Activated CD8-positive, alpha-beta memory T cell treated with anti-CD3 and anti-CD28 coated beads, Interleukin-2, amount 50 U/mL, for 48 hours (primary cell): ENCODE results near the gene NID1.

Source experiments
- DNase-seq: peaks from one replicate; pipeline ENCODE4 v3.0.0-alpha.2; 2020

Gene NID1, protein sequence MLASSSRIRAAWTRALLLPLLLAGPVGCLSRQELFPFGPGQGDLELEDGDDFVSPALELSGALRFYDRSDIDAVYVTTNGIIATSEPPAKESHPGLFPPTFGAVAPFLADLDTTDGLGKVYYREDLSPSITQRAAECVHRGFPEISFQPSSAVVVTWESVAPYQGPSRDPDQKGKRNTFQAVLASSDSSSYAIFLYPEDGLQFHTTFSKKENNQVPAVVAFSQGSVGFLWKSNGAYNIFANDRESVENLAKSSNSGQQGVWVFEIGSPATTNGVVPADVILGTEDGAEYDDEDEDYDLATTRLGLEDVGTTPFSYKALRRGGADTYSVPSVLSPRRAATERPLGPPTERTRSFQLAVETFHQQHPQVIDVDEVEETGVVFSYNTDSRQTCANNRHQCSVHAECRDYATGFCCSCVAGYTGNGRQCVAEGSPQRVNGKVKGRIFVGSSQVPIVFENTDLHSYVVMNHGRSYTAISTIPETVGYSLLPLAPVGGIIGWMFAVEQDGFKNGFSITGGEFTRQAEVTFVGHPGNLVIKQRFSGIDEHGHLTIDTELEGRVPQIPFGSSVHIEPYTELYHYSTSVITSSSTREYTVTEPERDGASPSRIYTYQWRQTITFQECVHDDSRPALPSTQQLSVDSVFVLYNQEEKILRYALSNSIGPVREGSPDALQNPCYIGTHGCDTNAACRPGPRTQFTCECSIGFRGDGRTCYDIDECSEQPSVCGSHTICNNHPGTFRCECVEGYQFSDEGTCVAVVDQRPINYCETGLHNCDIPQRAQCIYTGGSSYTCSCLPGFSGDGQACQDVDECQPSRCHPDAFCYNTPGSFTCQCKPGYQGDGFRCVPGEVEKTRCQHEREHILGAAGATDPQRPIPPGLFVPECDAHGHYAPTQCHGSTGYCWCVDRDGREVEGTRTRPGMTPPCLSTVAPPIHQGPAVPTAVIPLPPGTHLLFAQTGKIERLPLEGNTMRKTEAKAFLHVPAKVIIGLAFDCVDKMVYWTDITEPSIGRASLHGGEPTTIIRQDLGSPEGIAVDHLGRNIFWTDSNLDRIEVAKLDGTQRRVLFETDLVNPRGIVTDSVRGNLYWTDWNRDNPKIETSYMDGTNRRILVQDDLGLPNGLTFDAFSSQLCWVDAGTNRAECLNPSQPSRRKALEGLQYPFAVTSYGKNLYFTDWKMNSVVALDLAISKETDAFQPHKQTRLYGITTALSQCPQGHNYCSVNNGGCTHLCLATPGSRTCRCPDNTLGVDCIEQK

GRCh38 chr1:236064674-236065508 is at the start of gene NID1:
Gene NID1, minus strand, starts transcription at chr1:236065090. Its CDS starts 11 bp downstream, at chr1:236065079.
- peak; percentile 68 for DNase-seq

GRCh38 chr1:236114076-236114747 is 49.3 kb upstream of the NID1 start:
- no peak for DNase-seq

DNA sequence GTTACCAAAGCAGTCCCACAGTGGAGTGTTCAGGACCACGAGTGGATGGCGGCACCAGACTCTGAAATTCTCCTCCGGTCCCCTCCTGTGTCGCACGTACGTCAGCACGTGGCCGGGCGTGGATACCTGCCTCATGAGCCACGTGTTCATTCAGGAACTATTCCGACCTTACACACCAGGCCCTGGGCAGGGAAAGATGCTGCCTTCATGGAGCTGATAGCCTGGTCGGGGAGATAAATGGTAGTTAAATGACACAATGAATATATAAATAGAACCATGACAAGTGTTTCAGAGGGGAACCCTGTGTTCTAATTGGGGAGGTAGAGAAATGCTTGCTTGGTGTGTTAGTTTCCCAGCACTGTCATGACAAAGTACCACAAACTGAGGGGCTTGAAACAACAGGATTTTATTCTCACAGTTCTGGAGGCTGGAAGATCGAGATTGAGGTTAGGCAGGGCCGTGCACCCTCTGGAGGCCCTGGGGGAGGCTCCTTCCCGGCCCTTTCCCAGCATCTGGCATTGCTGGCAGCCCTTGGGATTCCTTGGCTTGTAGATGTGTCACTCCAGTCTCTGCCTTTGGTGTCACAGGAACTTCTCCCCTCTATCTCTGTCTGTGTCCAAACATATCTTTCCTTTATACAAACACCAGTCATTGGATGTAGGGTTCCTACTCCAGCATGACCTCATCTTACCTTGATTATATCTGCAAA is 48.6 kb upstream of the NID1 start:
- DNase-seq = no peak

DNA sequence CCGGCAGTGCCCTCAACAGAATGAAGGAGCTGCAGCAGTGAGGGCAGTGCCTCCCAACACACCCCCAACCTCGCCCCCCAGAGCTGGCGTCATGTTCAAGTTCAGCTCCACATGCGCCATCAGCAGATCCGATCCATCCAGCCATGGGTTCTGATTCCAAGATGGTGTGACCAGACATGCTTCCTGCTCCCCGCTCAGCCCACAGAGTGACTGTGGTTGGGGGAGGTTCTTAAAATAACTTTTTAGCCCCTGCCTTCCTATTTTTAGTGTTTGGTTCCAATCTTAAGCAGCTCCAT is 47.4 kb upstream of the NID1 start:
- DNase-seq = no peak

GRCh38 chr1:236111527-236112331 is 46.8 kb upstream of the NID1 start:
- DNase-seq = no peak

DNA sequence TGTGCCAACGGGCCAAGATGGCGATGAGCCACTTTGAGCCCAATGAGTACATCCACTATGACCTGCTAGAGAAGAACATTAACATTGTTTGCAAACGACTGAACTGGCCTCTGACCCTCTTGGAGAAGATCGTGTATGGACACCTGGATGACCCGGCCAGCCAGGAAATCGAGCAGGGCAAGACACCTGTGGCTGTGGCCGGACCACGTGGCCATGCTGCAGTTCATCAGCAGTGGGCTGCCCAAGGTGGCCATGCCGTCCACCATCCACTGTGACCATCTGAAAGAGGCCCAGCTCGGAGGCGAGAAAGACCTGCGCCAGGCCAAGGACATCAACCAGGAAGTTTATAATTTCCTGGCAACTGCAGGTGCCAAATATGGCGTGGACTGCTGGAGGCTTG is 45.2 kb upstream of the NID1 start:
- DNase-seq = no peak

- no peak for DNase-seq
Observed at GRCh38 chr1:236108027-236108648, 43.2 kb upstream of the NID1 start.

DNA sequence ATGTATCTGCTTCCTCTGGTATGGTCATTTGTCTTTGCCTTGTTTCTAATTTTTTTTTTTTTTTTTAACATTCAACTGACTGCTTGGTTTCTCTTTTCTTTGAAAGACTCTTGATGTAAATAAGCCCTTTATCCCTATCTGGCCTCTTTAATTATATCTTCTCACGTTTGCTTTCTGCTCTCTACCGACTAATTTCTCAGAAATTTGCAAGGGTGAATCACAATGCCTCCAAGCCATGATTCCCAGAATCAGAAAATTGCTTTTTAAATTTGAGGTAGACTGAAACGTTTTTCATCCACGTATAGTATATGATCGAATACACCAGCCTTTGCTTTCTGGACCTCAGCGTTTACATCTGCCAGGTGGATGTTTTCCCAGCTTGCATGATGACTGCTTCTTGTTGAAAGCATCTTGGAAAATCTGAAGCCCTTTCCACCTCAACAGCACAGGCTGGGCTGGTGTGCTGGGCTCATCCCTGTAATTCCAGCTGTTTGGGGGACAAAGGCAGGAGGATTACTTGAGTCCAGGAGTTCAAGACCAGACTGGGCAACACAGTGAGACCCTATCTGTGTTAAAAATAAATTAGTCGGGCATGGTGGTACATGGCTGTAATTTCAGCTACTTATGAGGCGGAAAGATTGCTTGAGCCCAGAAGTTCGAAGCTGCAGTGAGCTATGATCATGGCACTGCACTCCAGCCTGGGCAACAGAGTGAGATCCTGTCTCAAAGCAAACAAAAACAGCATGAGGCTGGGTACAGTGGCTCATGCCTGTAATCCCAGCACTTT is 42.4 kb upstream of the NID1 start:
- DNase-seq = no peak

DNA sequence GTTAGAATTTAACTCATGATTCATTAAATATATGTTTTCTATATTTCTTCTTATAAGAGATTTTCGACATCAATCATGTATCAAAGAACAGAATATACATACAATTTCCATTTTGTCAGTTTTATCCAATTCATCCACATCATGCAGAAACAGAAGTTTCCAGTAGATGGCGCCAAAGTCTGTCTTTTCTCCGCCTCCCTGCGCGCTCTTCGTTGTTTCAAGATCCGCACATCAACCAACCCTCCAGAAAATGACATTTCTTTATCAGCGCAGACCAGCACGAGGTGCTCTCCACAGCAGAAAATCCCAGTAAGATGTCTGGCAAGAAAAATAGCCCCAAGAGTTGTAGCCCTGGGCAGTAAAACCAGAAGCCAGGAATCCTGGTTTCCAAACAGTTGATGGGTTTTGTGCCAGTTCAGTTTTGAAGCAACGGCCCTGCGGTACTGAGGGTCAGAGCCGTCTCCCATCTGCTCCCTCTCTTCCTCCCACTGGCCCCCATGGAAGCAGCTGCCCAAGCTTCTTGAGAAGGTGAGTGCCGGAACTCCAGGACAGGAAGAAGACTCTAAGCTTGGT is 38.8 kb upstream of the NID1 start:
- DNase-seq = peak; percentile 77

DNA sequence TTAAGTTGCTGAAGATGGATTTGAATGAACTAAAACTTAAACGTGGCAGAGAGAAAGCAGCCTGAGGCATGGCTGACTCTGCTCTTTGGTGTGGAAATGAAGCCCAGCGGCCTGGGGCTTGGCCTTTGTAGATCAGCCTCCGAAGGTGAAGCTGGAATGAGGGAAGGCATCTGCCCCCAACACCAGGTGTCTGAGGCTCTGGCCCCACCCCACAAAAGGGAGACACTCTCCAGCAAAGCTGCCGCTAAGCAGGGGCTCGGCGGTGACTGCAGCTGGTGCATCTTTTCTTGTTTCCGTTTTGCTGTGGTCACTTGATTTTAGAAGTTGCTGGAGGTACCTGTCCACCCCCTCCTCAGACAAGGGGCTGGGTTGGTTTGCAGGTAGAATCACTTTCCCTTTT is 38.2 kb upstream of the NID1 start:
- DNase-seq = no peak

GRCh38 chr1:236102611-236103010 is 37.7 kb upstream of the NID1 start:
- no peak for DNase-seq

- DNase-seq = no peak
Observed at GRCh38 chr1:236101233-236102200, 36.6 kb upstream of the NID1 start.

- no peak for DNase-seq
Observed at GRCh38 chr1:236100799-236101198, 35.9 kb upstream of the NID1 start.

GRCh38 chr1:236099355-236099974 is 34.6 kb upstream of the NID1 start:
- DNase-seq = no peak

DNA sequence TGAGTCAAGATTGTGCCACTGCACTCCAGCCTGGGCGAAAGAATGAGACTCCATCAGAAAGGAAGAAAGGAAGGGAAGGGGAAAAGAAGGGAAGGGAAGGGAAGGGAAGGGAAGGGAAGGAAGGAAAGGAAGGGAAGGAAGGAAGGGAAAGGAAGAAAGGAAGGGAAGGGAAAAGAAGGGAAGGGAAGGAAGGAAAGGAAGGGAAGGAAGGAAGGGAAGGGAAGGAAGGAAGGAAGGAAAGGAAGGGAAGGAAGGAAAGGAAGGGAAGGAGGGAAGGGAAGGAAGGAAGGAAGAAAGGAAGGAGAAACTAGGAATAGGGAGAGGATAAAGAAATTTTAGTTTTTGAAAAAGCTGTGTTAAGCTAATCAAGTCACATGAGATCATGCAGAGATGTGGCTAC is 33.4 kb upstream of the NID1 start:
- no peak for DNase-seq

GRCh38 chr1:236096660-236097482 is 32.0 kb upstream of the NID1 start:
- peak; percentile 93 for DNase-seq
